B cell (primary cell): ENCODE measurements around the gene BSND.

Experiments
- CTCF ChIP-seq: fragments of 200-600 bp; IDR thresholded peaks from one replicate; pipeline ENCODE4 v1.8.0; 2022; ENCODE audit warnings: antibody characterized with exemption, mild to moderate bottlenecking
- EZH2 ChIP-seq: IDR thresholded peaks from 2 replicates; pipeline ENCODE4 v1.6.1; 2012; ENCODE audit warnings: borderline replicate concordance, low read depth, mild to moderate bottlenecking, moderate library complexity, low read length; ENCODE audit not compliant: insufficient read depth, poor library complexity, severe bottlenecking

DNA sequence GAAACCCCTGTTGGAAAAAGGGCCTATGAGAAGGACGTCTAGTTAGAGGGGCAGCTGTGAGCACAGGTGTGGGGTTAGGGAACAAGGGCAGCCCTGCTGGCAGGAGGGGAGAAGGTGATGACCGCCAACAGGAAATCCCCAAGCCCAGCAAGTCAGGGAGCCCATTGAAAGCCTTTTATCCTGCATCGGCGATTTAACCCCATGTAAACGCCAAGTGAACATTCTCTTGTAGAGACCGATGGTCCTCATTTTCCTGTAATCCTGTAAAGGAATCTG is 1.1 kb upstream of the BSND start:
- TF ChIP-seq CTCF (no peak), EZH2 (no peak)
